HEK293 (cell line): ENCODE measurements around the gene RAB1A.

Experiments used
- PRDM4 ChIP-seq: fragments of 450-650 bp; formaldehyde crosslinking; IDR thresholded peaks from 2 replicates; pipeline ENCODE4 v1.5.1; 2017; ENCODE audit warnings: missing biosample characterization, missing genetic modification characterization
- SCRT1 ChIP-seq: fragments of 450-650 bp; formaldehyde crosslinking; IDR thresholded peaks from 2 replicates; pipeline ENCODE4 v1.5.1; 2016; ENCODE audit warnings: missing biosample characterization, missing genetic modification characterization, borderline replicate concordance
- SP2 ChIP-seq: fragments of 450-650 bp; formaldehyde crosslinking; IDR thresholded peaks from 2 replicates; pipeline ENCODE4 v1.5.1; 2016; ENCODE audit warnings: missing biosample characterization, missing genetic modification characterization
- ZBTB48 ChIP-seq: fragments of 450-650 bp; formaldehyde crosslinking; IDR thresholded peaks from 2 replicates; pipeline ENCODE4 v1.5.1; 2016; ENCODE audit warnings: missing biosample characterization, missing genetic modification characterization
- ZBTB49 ChIP-seq: fragments of 450-650 bp; formaldehyde crosslinking; IDR thresholded peaks from 2 replicates; pipeline ENCODE4 v1.5.1; 2016; ENCODE audit warnings: missing biosample characterization, missing genetic modification characterization, low read depth
- ZBTB6 ChIP-seq: fragments of 450-650 bp; formaldehyde crosslinking; IDR thresholded peaks from 2 replicates; pipeline ENCODE4 v1.5.1; 2017; ENCODE audit warnings: missing biosample characterization, missing genetic modification characterization
- ZBTB7A ChIP-seq: fragments of 450-650 bp; formaldehyde crosslinking; IDR thresholded peaks from 2 replicates; pipeline ENCODE4 v1.5.1; 2016; ENCODE audit warnings: low read depth, missing biosample characterization, missing genetic modification characterization
- ZNF10 ChIP-seq: fragments of 450-650 bp; formaldehyde crosslinking; IDR thresholded peaks from 2 replicates; pipeline ENCODE4 v1.5.1; 2017; ENCODE audit warnings: missing biosample characterization, missing genetic modification characterization
- ZNF146 ChIP-seq: fragments of 450-650 bp; formaldehyde crosslinking; IDR thresholded peaks from 2 replicates; pipeline ENCODE4 v1.5.1; 2016; ENCODE audit warnings: missing biosample characterization, missing genetic modification characterization
- ZNF175 ChIP-seq: fragments of 450-650 bp; formaldehyde crosslinking; IDR thresholded peaks from 2 replicates; pipeline ENCODE4 v1.5.1; 2016; ENCODE audit warnings: missing biosample characterization, missing genetic modification characterization
- ZNF18 ChIP-seq: fragments of 450-650 bp; formaldehyde crosslinking; IDR thresholded peaks from 2 replicates; pipeline ENCODE4 v1.5.1; 2016; ENCODE audit warnings: missing biosample characterization, missing genetic modification characterization
- ZNF2 ChIP-seq: fragments of 450-650 bp; formaldehyde crosslinking; IDR thresholded peaks from 2 replicates; pipeline ENCODE4 v1.5.1; 2016; ENCODE audit warnings: missing biosample characterization, missing genetic modification characterization
- ZNF211 ChIP-seq: fragments of 450-650 bp; formaldehyde crosslinking; IDR thresholded peaks from 2 replicates; pipeline ENCODE4 v1.5.1; 2016; ENCODE audit warnings: low read depth, missing biosample characterization, missing genetic modification characterization
- ZNF214 ChIP-seq: fragments of 450-650 bp; formaldehyde crosslinking; IDR thresholded peaks from 2 replicates; pipeline ENCODE4 v1.5.1; 2017; ENCODE audit warnings: missing biosample characterization, mild to moderate bottlenecking, missing genetic modification characterization, borderline replicate concordance
- ZNF26 ChIP-seq: fragments of 450-650 bp; formaldehyde crosslinking; IDR thresholded peaks from 2 replicates; pipeline ENCODE4 v1.5.1; 2016; ENCODE audit warnings: missing biosample characterization, missing genetic modification characterization
- ZNF324 ChIP-seq: fragments of 450-650 bp; formaldehyde crosslinking; IDR thresholded peaks from 2 replicates; pipeline ENCODE4 v1.5.1; 2016; ENCODE audit warnings: missing biosample characterization, missing genetic modification characterization
- ZNF391 ChIP-seq: fragments of 450-650 bp; formaldehyde crosslinking; IDR thresholded peaks from 2 replicates; pipeline ENCODE4 v1.5.1; 2016; ENCODE audit warnings: low read depth, missing biosample characterization, missing genetic modification characterization, borderline replicate concordance
- ZNF404 ChIP-seq: fragments of 450-650 bp; formaldehyde crosslinking; IDR thresholded peaks from 2 replicates; pipeline ENCODE4 v1.5.1; 2017; ENCODE audit warnings: missing biosample characterization, missing genetic modification characterization
- ZNF449 ChIP-seq: fragments of 450-650 bp; formaldehyde crosslinking; IDR thresholded peaks from 2 replicates; pipeline ENCODE4 v1.5.1; 2017; ENCODE audit warnings: missing biosample characterization, mild to moderate bottlenecking, missing genetic modification characterization, moderate library complexity
- ZNF48 ChIP-seq: fragments of 450-650 bp; formaldehyde crosslinking; IDR thresholded peaks from 2 replicates; pipeline ENCODE4 v1.5.1; 2016; ENCODE audit warnings: missing biosample characterization, missing genetic modification characterization
- ZNF488 ChIP-seq: fragments of 450-650 bp; formaldehyde crosslinking; IDR thresholded peaks from 2 replicates; pipeline ENCODE4 v1.5.1; 2016; ENCODE audit warnings: missing biosample characterization, missing genetic modification characterization
- ZNF555 ChIP-seq: fragments of 450-650 bp; formaldehyde crosslinking; conservative IDR thresholded peaks from 2 replicates; pipeline ENCODE4 v1.5.1; 2017; ENCODE audit warnings: missing biosample characterization, mild to moderate bottlenecking, missing genetic modification characterization, inconsistent platforms
- ZNF585B ChIP-seq: fragments of 450-650 bp; formaldehyde crosslinking; IDR thresholded peaks from 2 replicates; pipeline ENCODE4 v1.5.1; 2016; ENCODE audit warnings: missing biosample characterization, missing genetic modification characterization
- ZNF658 ChIP-seq: fragments of 450-650 bp; formaldehyde crosslinking; IDR thresholded peaks from 2 replicates; pipeline ENCODE4; 2016; ENCODE audit warnings: missing biosample characterization, missing genetic modification characterization
- ZNF707 ChIP-seq: fragments of 450-650 bp; formaldehyde crosslinking; IDR thresholded peaks from 2 replicates; pipeline ENCODE4 v1.5.1; 2016; ENCODE audit warnings: missing biosample characterization, missing genetic modification characterization
- ZSCAN18 ChIP-seq: fragments of 450-650 bp; formaldehyde crosslinking; IDR thresholded peaks from 2 replicates; pipeline ENCODE4 v1.5.1; 2016; ENCODE audit warnings: missing biosample characterization, missing genetic modification characterization
- ZXDB ChIP-seq: fragments of 450-650 bp; formaldehyde crosslinking; IDR thresholded peaks from 2 replicates; pipeline ENCODE4 v1.5.1; 2016; ENCODE audit warnings: missing biosample characterization, missing genetic modification characterization

RAB1A gene

GRCh38 chr2:65137197-65137775, 7.4 kb upstream of the RAB1A start (continued):
- TF ChIP-seq ZBTB7A (tag by site-specific recombination) = no peak
- TF ChIP-seq ZNF404 (tag by site-specific recombination) = peak; percentile 37; the same call in 1 of the 2 replicates
- TF ChIP-seq ZNF585B (tag by site-specific recombination) = no peak
- no peak for TF ChIP-seq ZNF391 (tag by site-specific recombination)
- no peak for TF ChIP-seq ZNF10
- TF ChIP-seq ZNF324 (tag by site-specific recombination) = no peak
- no peak for TF ChIP-seq ZBTB48
- TF ChIP-seq ZNF211 = no peak
- TF ChIP-seq ZNF214 (tag by site-specific recombination) = no peak
- TF ChIP-seq ZNF18 (tag by site-specific recombination) = no peak
- peak; percentile 95 for TF ChIP-seq ZNF555
- no peak for TF ChIP-seq ZNF2
- TF ChIP-seq ZNF449 (tag by site-specific recombination) = no peak
- no peak for TF ChIP-seq ZBTB6 (tag by site-specific recombination)
- no peak for TF ChIP-seq PRDM4 (tag by site-specific recombination)
- TF ChIP-seq ZNF658 = no peak
- no peak for TF ChIP-seq ZNF146 (tag by site-specific recombination)
- no peak for TF ChIP-seq ZSCAN18 (tag by site-specific recombination)
- TF ChIP-seq ZXDB = peak; percentile 70
- TF ChIP-seq SP2 (tag by site-specific recombination) = no peak
- TF ChIP-seq ZBTB49 = no peak
- TF ChIP-seq ZNF48 (tag by site-specific recombination) = no peak
- no peak for TF ChIP-seq ZNF707 (tag by site-specific recombination)
- TF ChIP-seq ZNF488 = no peak
- no peak for TF ChIP-seq ZNF175 (tag by site-specific recombination)
- TF ChIP-seq ZNF26 (tag by site-specific recombination) = no peak
- no peak for TF ChIP-seq SCRT1 (tag by site-specific recombination)
